ENCODE data around the gene TPO. TPM values are rescaled to one million over a fixed set of nuclear protein-coding genes. Genes with fewer than 3 reads are reported as not detected.

TPO gene
- total RNA-seq, 1 experiment from 2014 or later = not detected

DNA sequence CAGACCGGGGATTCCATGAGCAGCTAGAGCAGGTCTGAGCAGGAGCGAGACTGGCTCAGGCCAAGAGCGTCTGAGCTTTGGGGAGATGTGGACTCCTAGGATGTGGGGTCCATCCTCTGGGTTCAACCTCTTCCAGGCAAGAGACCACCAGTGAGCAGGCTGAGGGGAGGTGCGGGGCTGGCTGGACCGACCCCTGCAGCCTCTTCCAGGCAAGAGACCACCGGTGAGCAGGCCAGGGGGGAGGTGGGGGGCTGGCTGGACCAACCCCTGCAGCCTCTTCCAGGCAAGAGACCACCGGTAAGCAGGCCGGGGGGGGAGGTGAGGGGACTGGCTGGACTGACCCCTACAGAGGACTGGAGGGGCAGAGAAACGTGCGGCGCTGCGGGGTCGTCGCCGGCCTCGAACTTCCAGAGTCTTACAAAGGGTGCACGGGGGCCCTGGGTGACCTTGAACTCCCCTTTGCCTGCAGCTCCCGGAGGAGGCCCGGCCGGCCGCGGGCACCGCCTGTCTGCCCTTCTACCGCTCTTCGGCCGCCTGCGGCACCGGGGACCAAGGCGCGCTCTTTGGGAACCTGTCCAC lies 63.4 kb downstream of the TPO start:
- CTCF ChIA-PET = no interaction called here
- no TSS peak for BruUV-seq (replicated peaks)
- Mint-ChIP-seq H3K4me3 (ENCODE audit: low read depth, unreplicated experiment) (no peak overlapping the region), H3K27ac (ENCODE audit: unreplicated experiment) (no peak overlapping the region), H3K27me3 (ENCODE audit: unreplicated experiment) (no peaks in the 10 kb centered on the region), H3K9me3 (ENCODE audit: low read depth, unreplicated experiment) (peaks cover 24% of the 10 kb centered on the region), H3K36me3 (ENCODE audit: insufficient read depth, unreplicated experiment) (no peaks in the 10 kb centered on the region), H3K4me1 (ENCODE audit: low read depth, unreplicated experiment) (no peaks in the 10 kb centered on the region)
- TF ChIP-seq, protein P1, sequence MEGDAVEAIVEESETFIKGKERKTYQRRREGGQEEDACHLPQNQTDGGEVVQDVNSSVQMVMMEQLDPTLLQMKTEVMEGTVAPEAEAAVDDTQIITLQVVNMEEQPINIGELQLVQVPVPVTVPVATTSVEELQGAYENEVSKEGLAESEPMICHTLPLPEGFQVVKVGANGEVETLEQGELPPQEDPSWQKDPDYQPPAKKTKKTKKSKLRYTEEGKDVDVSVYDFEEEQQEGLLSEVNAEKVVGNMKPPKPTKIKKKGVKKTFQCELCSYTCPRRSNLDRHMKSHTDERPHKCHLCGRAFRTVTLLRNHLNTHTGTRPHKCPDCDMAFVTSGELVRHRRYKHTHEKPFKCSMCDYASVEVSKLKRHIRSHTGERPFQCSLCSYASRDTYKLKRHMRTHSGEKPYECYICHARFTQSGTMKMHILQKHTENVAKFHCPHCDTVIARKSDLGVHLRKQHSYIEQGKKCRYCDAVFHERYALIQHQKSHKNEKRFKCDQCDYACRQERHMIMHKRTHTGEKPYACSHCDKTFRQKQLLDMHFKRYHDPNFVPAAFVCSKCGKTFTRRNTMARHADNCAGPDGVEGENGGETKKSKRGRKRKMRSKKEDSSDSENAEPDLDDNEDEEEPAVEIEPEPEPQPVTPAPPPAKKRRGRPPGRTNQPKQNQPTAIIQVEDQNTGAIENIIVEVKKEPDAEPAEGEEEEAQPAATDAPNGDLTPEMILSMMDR (IDR thresholded peaks at IDR 0.05; ENCODE audit: unreplicated experiment) = no peak
- DNase-seq = no peak
- intact Hi-C loops (cut with micrococcal nuclease; ENCODE audit: unreplicated experiment) = no loop called here

DNA sequence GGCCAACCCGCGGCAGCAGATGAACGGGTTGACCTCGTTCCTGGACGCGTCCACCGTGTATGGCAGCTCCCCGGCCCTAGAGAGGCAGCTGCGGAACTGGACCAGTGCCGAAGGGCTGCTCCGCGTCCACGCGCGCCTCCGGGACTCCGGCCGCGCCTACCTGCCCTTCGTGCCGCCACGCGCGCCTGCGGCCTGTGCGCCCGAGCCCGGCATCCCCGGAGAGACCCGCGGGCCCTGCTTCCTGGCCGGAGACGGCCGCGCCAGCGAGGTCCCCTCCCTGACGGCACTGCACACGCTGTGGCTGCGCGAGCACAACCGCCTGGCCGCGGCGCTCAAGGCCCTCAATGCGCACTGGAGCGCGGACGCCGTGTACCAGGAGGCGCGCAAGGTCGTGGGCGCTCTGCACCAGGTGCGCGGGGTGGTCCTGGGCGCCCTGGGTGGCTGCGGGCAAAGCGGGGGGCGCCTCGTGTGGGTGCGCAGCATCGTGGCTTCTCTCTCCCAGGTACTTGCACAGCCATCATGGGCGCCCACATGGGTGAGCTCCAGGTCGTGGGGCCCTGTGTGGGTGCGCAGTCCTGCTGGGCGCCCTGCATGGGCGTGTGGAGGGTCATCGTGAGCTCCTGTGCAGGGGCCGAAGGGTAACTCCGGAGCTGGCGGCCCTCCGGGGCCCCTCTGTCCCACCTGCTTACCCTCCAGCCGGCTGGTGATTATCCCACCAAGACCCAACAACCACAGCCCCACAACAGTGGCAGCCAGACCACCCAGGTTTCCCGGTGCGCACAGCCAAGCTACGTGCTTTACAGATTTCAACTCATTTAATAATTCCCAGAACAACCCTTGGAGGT lies 64.2 kb downstream of the TPO start:
- no peak for DNase-seq
- Mint-ChIP-seq H3K27me3 (ENCODE audit: unreplicated experiment) (no peaks in the 10 kb centered on the region), H3K4me1 (ENCODE audit: low read depth, unreplicated experiment) (no peaks in the 10 kb centered on the region), H3K27ac (ENCODE audit: unreplicated experiment) (no peak overlapping the region), H3K9me3 (ENCODE audit: low read depth, unreplicated experiment) (peaks cover 19% of the 10 kb centered on the region), H3K4me3 (ENCODE audit: low read depth, unreplicated experiment) (no peak overlapping the region), H3K36me3 (ENCODE audit: insufficient read depth, unreplicated experiment) (no peaks in the 10 kb centered on the region)
- TF ChIP-seq, protein P1 (IDR thresholded peaks at IDR 0.05; ENCODE audit: unreplicated experiment) = no peak
- intact Hi-C loops (cut with micrococcal nuclease; ENCODE audit: unreplicated experiment) = no loop called here
- CTCF ChIA-PET = no interaction called here
- no TSS peak for BruUV-seq (replicated peaks)

DNA sequence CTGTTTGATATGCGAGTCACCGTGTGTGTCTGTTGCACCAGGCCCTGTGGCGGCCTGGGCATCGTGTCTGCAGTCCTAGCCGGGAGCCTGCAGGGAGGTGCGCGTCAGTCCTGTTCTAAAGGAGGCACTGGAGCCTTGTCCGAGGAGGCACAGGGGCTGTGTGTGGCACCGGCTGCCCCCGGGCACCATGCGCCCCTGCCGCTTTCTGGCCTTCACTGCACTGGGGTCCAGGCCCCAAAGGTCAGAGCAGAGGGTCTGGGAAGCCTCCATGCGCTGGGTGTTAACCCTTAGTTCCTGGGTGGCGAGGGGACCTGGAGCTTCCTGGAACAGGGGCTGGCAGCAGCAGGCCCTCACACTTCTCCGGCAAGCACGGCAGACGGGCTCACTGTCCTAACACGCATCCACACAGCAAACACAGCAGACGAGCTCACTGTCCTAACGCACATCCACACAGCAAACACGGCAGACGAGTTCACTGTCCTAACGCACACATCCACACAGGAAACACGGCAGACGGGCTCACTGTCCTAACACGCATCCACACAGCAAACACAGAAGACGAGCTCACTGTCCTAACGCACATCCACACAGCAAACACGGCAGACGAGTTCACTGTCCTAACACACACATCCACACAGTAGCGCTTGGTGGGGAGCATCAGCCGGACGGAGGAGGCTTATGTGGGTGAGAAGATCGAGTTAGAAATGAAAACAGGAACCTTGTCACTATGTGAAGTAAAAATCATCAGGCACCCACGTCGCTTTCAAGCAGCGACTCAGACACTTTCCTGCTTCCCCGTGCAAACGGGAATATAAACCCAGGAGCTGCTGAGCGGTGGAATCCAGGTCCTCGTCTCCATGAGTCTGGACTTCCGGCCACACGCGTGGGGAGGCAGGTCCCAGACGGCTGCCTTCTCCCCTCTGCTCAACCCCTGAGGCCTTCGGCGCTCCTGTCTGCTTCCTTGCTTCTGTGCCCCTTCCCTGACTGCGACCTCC lies 65.3 kb downstream of the TPO start:
- no peak for DNase-seq
- H3K36me3 Mint-ChIP-seq (ENCODE audit: insufficient read depth, unreplicated experiment) = no peaks in the 10 kb centered on the region
- intact Hi-C loops (cut with micrococcal nuclease; ENCODE audit: unreplicated experiment) = no loop called here
- no peak overlapping the region for H3K27ac Mint-ChIP-seq (ENCODE audit: unreplicated experiment)
- no peaks in the 10 kb centered on the region for H3K27me3 Mint-ChIP-seq (ENCODE audit: unreplicated experiment)
- no TSS peak for BruUV-seq (replicated peaks)
- peaks cover 14% of the 10 kb centered on the region for H3K9me3 Mint-ChIP-seq (ENCODE audit: low read depth, unreplicated experiment)
- no peaks in the 10 kb centered on the region for H3K4me1 Mint-ChIP-seq (ENCODE audit: low read depth, unreplicated experiment)
- H3K4me3 Mint-ChIP-seq (ENCODE audit: low read depth, unreplicated experiment) = no peak overlapping the region
- CTCF ChIA-PET = no interaction called here
- TF ChIP-seq, protein P1 (IDR thresholded peaks at IDR 0.05; ENCODE audit: unreplicated experiment) = no peak

- peaks cover 13% of the 10 kb centered on the region for H3K9me3 Mint-ChIP-seq (ENCODE audit: low read depth, unreplicated experiment)
- no peak for DNase-seq
- intact Hi-C loops (cut with micrococcal nuclease; ENCODE audit: unreplicated experiment) = no loop called here
- H3K4me3 Mint-ChIP-seq (ENCODE audit: low read depth, unreplicated experiment) = no peak overlapping the region
- TF ChIP-seq, protein P1 (IDR thresholded peaks at IDR 0.05; ENCODE audit: unreplicated experiment) = no peak
- no peaks in the 10 kb centered on the region for H3K4me1 Mint-ChIP-seq (ENCODE audit: low read depth, unreplicated experiment)
- no peaks in the 10 kb centered on the region for H3K36me3 Mint-ChIP-seq (ENCODE audit: insufficient read depth, unreplicated experiment)
- no peaks in the 10 kb centered on the region for H3K27me3 Mint-ChIP-seq (ENCODE audit: unreplicated experiment)
- CTCF ChIA-PET = no interaction called here
- no peak overlapping the region for H3K27ac Mint-ChIP-seq (ENCODE audit: unreplicated experiment)
- BruUV-seq (replicated peaks) = no TSS peak
Observed at GRCh38 chr2:1479346-1479745, 66.1 kb downstream of the TPO start.

Measured in Calu3 (cell line).